Fibroblast of pulmonary artery (primary cell): ENCODE results near the gene TPO.

Experiments
- DNase-seq: peaks from one replicate; pipeline ENCODE4 v3.0.0-alpha.2; 2010; ENCODE audit warnings: low read depth
- H3K4me3 ChIP-seq: replicated peaks from 2 replicates; pipeline ENCODE4 v1.5.1; 2011; ENCODE audit warnings: low read depth, mild to moderate bottlenecking, control low read depth, low read length, moderate library complexity
- TF ChIP-seq, protein P1 (sequence below): IDR thresholded peaks from 2 replicates; pipeline ENCODE4 v1.5.1; 2011; ENCODE audit warnings: mild to moderate bottlenecking, control low read depth, low read length, inconsistent platforms; ENCODE audit errors: missing control alignments

The TPO gene

DNA sequence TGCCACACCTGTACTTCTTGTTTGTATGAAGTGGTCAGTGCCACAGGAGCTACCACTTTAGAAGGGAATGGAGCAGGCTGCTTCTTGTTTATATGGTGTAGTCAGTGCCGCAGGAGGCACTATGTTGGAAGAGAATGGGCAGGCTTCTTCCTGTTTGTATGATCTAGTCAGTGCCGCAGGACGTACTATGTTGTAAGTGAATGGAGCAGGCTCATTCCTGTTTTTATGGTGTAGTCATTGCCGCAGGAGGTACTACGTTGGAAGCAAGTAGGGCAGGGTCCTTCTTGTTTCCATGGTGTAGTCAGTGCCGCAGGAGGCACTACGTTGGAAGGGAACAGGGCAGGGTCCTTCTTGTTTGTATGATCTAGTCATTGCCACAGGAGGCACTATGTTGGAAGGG is 27.3 kb downstream of the TPO start:
- TF ChIP-seq, protein P1, sequence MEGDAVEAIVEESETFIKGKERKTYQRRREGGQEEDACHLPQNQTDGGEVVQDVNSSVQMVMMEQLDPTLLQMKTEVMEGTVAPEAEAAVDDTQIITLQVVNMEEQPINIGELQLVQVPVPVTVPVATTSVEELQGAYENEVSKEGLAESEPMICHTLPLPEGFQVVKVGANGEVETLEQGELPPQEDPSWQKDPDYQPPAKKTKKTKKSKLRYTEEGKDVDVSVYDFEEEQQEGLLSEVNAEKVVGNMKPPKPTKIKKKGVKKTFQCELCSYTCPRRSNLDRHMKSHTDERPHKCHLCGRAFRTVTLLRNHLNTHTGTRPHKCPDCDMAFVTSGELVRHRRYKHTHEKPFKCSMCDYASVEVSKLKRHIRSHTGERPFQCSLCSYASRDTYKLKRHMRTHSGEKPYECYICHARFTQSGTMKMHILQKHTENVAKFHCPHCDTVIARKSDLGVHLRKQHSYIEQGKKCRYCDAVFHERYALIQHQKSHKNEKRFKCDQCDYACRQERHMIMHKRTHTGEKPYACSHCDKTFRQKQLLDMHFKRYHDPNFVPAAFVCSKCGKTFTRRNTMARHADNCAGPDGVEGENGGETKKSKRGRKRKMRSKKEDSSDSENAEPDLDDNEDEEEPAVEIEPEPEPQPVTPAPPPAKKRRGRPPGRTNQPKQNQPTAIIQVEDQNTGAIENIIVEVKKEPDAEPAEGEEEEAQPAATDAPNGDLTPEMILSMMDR = no peak
- no peak overlapping the region for H3K4me3 ChIP-seq
- DNase-seq = no peak

DNA sequence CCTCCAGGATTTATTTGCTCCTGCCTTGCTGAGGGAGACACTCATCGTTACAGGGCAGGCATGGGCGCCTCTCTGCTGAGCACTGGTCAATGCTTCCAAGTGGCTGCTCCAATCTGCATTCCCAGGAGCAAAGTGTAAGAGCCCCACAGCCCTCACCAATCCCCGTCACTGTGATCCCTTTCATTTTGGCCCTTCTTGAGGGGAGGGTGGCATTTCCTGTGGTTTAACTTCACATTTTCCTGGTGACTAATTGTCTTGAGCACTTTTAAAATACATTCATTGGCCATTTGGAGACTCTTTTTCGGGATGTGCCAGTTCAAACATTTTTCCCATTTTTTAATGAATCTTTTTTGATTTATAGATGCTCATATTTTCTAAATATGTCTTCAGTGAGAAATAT is 33.0 kb downstream of the TPO start:
- no peak overlapping the region for H3K4me3 ChIP-seq
- DNase-seq = no peak
- TF ChIP-seq, protein P1 = no peak

DNA sequence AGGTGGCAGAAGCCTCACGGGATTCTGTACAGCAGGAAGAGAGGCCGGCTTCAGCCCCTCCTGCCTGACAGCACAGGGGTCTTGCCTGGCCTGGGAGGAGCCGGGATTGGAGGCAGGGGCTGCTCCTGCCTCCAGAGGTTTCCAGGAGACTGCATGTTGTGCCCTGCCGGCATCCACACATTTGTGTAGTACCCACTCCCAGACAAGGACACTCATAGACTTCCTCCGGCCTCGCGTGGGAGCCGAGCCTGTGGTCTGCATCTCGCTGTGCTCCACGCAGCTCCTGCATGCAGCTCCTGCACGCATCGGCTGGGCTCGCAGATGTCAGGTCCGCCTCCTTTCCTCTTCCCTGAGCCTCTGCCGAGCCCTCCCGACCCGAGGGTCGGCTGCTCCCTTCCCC is 34.7 kb downstream of the TPO start:
- H3K4me3 ChIP-seq = no peak overlapping the region
- no peak for DNase-seq
- TF ChIP-seq, protein P1 = no peak

DNA sequence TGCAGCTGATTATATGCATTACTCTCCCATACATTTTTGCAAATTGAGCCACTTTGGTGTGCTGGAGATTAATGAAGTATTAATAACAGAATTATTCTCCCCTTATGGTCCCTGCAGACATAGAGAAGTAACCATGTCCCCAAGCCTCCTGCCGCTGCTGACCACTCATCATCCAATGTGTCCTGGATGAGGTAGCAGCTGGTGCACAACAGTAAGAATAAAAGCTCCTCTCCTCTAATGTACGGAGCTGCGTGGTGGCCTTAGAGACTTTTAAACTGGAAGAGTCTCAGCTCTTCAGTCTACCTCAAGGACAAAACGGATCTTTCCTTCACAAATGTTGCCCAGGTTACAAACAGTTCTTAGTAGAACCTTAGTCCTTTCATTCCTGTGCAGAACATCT is 37.7 kb downstream of the TPO start:
- TF ChIP-seq, protein P1 = no peak
- DNase-seq = no peak
- no peak overlapping the region for H3K4me3 ChIP-seq

GRCh38 chr2:1451422-1451821 is 38.2 kb downstream of the TPO start:
- DNase-seq = no peak
- TF ChIP-seq, protein P1 = no peak

GRCh38 chr2:1453561-1453960 is 40.3 kb downstream of the TPO start:
- no peak for DNase-seq
- no peak overlapping the region for H3K4me3 ChIP-seq
- TF ChIP-seq, protein P1 = no peak

More at GRCh38 chr2:1451422-1451821, 38.2 kb downstream of the TPO start:
- H3K4me3 ChIP-seq = no peak overlapping the region

DNA sequence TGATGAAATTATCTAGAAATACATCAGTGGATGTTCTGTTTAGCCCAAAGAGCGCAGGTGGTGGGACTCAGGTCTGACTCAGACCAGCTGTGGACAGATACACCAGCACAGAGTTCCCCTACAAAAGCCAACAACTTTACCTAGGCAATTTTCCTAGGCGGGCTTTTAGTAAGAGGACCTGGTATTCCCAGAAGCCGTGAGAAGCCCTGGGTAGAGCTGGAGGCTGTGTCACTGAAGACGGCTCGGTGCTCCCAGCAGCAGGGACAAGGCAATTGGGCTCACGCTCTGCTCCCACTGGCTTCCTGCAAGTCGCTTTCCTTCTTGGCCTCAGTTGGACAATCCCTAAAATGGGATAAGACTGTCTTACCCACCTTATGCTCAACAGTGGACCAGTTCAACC is 41.1 kb downstream of the TPO start:
- DNase-seq = no peak
- H3K4me3 ChIP-seq = no peak overlapping the region
- TF ChIP-seq, protein P1 = no peak
